Neutrophil (primary cell): ENCODE measurements around the gene MAOB.

Source experiments
- H3K27ac ChIP-seq: fragments of 200-600 bp; sonication (generic); 2 replicates; pipeline ENCODE4 v1.5.1; 2016; ENCODE audit warnings: mild to moderate bottlenecking, moderate library complexity
- H3K27me3 ChIP-seq: fragments of 200-600 bp; sonication (generic); 2 replicates; pipeline ENCODE4 v1.6.0; 2016; ENCODE audit warnings: mild to moderate bottlenecking
- H3K36me3 ChIP-seq: fragments of 200-600 bp; sonication (generic); 2 replicates; pipeline ENCODE4 v1.5.1; 2017
- H3K4me1 ChIP-seq, 2 experiments: fragments of 200-600 bp in 1 of 2; sonication (generic) in 1 of 2; 1 replicate in 1 of 2; 2 replicates in 1 of 2; pipeline versions ENCODE4 v1.5.1 to v1.6.1; 2013 to 2016; ENCODE audit warnings: low read depth in 1 of 2, low read length in 1 of 2, mild to moderate bottlenecking in 1 of 2, moderate library complexity in 1 of 2; ENCODE audit not compliant: control insufficient read depth in 1 of 2, insufficient read depth in 1 of 2
- H3K4me3 ChIP-seq, 2 experiments: fragments of 200-600 bp in 1 of 2; sonication (generic) in 1 of 2; 1 replicate in 1 of 2; 2 replicates in 1 of 2; pipeline ENCODE4 v1.5.1; 2013 to 2016; ENCODE audit warnings: low read depth in 1 of 2, low read length in 1 of 2, mild to moderate bottlenecking in 1 of 2, moderate library complexity in 1 of 2
- H3K9me3 ChIP-seq: fragments of 200-600 bp; sonication (generic); 2 replicates; pipeline ENCODE4 v1.5.1; 2016
- CTCF ChIP-seq: fragments of 200-600 bp; sonication (generic); IDR thresholded peaks from 2 replicates; pipeline ENCODE4 v1.5.1; 2016; ENCODE audit warnings: antibody characterized with exemption

MAOB gene

GRCh38 chrX:43720961-43721360, 161.3 kb downstream of the MAOB start:
- H3K27ac ChIP-seq: no peak overlapping the region

GRCh38 chrX:43720082-43720481, 162.2 kb downstream of the MAOB start:
- Histone ChIP-seq H3K4me3 (no peak overlapping the region), H3K27me3 (no peaks in the 10 kb centered on the region), H3K27ac (no peak overlapping the region), H3K36me3 (no peaks in the 10 kb centered on the region), H3K4me1 (no peaks in the 10 kb centered on the region), H3K9me3 (no peaks in the 10 kb centered on the region)
- no peak for TF ChIP-seq CTCF

More at GRCh38 chrX:43720961-43721360, 161.3 kb downstream of the MAOB start:
- Histone ChIP-seq H3K4me3 (no peak overlapping the region), H3K36me3 (no peaks in the 10 kb centered on the region), H3K27me3 (no peaks in the 10 kb centered on the region), H3K4me1 (no peaks in the 10 kb centered on the region), H3K9me3 (no peaks in the 10 kb centered on the region)
- TF ChIP-seq CTCF: no peak

GRCh38 chrX:43718956-43719355, 163.3 kb downstream of the MAOB start:
- H3K4me3 ChIP-seq: no peak overlapping the region
- H3K27me3 ChIP-seq: no peaks in the 10 kb centered on the region
- no peaks in the 10 kb centered on the region for H3K9me3 ChIP-seq
- H3K27ac ChIP-seq: no peak overlapping the region
- TF ChIP-seq CTCF: no peak
- no peaks in the 10 kb centered on the region for H3K4me1 ChIP-seq
- no peaks in the 10 kb centered on the region for H3K36me3 ChIP-seq

GRCh38 chrX:43718546-43718945, 163.7 kb downstream of the MAOB start:
- no peak overlapping the region for H3K4me3 ChIP-seq
- H3K27ac ChIP-seq: no peak overlapping the region
- H3K36me3 ChIP-seq: no peaks in the 10 kb centered on the region
- H3K27me3 ChIP-seq: no peaks in the 10 kb centered on the region
- no peak for TF ChIP-seq CTCF
- no peaks in the 10 kb centered on the region for H3K9me3 ChIP-seq
- no peaks in the 10 kb centered on the region for H3K4me1 ChIP-seq

- Histone ChIP-seq H3K27ac (no peak overlapping the region), H3K36me3 (no peaks in the 10 kb centered on the region), H3K4me1 (no peaks in the 10 kb centered on the region), H3K9me3 (no peaks in the 10 kb centered on the region), H3K4me3 (no peak overlapping the region), H3K27me3 (no peaks in the 10 kb centered on the region)
- no peak for TF ChIP-seq CTCF
Observed at GRCh38 chrX:43718081-43718480, 164.2 kb downstream of the MAOB start.

DNA sequence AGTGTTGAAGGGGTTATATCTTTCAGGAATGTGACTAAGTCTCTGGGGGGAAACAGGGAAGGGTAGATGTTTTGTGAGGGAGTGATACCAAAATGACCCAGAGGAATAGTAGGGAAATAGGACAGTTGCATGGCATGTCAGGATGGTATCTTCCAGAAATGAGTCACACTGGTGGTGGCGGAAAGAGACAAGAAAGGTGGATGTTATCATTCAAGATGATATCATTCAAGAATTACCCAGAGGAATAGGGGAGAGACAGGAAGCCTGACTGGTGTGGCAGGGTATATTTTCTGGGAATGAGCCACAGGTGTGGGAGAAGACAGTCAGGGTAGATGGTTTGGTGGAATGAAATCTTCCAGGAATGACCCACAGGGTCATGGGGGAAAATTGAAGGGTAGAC, 165.1 kb downstream of the MAOB start:
- Histone ChIP-seq H3K27me3 (no peaks in the 10 kb centered on the region), H3K36me3 (no peaks in the 10 kb centered on the region), H3K9me3 (no peaks in the 10 kb centered on the region), H3K27ac (no peak overlapping the region), H3K4me1 (no peaks in the 10 kb centered on the region), H3K4me3 (no peak overlapping the region)
- no peak for TF ChIP-seq CTCF
